ENCODE measurements around the gene DGKD.

DGKD gene

GRCh38 chr2:233464531-233465240, 110.4 kb downstream of the DGKD start:
- DNase-seq: no peak

GRCh38 chr2:233466991-233467603, 112.8 kb downstream of the DGKD start:
- no peak for DNase-seq

- no peak for DNase-seq
Measured at GRCh38 chr2:233468047-233468740, 113.9 kb downstream of the DGKD start.

- DNase-seq: no peak
Measured at GRCh38 chr2:233468741-233469110, 114.4 kb downstream of the DGKD start.

- DNase-seq: no peak
Measured at GRCh38 chr2:233469261-233470010, 115.1 kb downstream of the DGKD start.

- DNase-seq: no peak
Measured at GRCh38 chr2:233470011-233470687, 115.9 kb downstream of the DGKD start.

- no peak for DNase-seq
Measured at GRCh38 chr2:233470839-233471238, 116.5 kb downstream of the DGKD start.

- DNase-seq: no peak
Measured at GRCh38 chr2:233471291-233472035, 117.2 kb downstream of the DGKD start.

GRCh38 chr2:233473386-233473791, 119.1 kb downstream of the DGKD start:
- DNase-seq: no peak

GRCh38 chr2:233473878-233474277, 119.6 kb downstream of the DGKD start:
- no peak for DNase-seq

- no peak for DNase-seq
Measured at GRCh38 chr2:233474308-233475160, 120.2 kb downstream of the DGKD start.

- DNase-seq: no peak
Measured at GRCh38 chr2:233476063-233476410, 121.7 kb downstream of the DGKD start.

GRCh38 chr2:233476651-233477547, 122.6 kb downstream of the DGKD start:
- no peak for DNase-seq

GRCh38 chr2:233477548-233478433, 123.5 kb downstream of the DGKD start:
- DNase-seq: no peak

GRCh38 chr2:233479616-233480489, 125.6 kb downstream of the DGKD start:
- DNase-seq: no peak

- DNase-seq: no peak
Measured at GRCh38 chr2:233480490-233481202, 126.4 kb downstream of the DGKD start.

All from stimulated activated naive CD4-positive, alpha-beta T cell treated with Interleukin-2 at 50 U/mL for 16 hours (primary cell).